ENCODE measurements around the gene NLRP7.
"Not testable (repeated sequence)": the region's sequence is repeated elsewhere in the genome, so short reads cannot be mapped to it uniquely, and the experiment has no call there.

NLRP7 gene

DNA sequence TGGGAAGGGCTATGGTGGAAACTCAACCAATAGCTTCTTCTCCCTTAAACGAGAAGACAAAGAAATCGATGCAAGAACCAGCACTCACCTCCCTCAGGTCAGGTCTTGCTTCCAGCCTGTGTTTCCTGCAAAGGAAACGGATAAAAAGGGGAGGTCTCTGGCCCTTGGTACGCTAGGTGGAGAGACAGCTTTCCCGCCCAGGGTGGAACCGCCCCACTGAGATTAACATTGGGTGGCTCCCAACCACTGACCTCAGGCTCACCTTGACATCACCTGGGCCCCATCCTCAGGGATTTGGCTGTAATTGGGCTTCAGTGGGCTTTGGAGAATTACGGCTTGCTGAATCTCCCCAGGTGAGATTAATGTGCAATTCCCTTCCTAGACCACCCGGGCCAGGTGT lies at the start of gene NLRP7:
Gene NLRP7 (minus strand): TSS at position 150 of the 400 bp plus-strand sequence.
- H3K4me3 ChIP-seq (ENCODE audit: control insufficient read depth, low read depth, low read length): no peak within 1 kb of the TSS
- DNase-seq (ENCODE audit: low read depth): no peak
- TF ChIP-seq, protein P1, sequence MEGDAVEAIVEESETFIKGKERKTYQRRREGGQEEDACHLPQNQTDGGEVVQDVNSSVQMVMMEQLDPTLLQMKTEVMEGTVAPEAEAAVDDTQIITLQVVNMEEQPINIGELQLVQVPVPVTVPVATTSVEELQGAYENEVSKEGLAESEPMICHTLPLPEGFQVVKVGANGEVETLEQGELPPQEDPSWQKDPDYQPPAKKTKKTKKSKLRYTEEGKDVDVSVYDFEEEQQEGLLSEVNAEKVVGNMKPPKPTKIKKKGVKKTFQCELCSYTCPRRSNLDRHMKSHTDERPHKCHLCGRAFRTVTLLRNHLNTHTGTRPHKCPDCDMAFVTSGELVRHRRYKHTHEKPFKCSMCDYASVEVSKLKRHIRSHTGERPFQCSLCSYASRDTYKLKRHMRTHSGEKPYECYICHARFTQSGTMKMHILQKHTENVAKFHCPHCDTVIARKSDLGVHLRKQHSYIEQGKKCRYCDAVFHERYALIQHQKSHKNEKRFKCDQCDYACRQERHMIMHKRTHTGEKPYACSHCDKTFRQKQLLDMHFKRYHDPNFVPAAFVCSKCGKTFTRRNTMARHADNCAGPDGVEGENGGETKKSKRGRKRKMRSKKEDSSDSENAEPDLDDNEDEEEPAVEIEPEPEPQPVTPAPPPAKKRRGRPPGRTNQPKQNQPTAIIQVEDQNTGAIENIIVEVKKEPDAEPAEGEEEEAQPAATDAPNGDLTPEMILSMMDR (conservative IDR thresholded peaks at IDR 0.05; ENCODE audit: control insufficient read depth, insufficient read depth, low read depth, low read length): no peak

DNA sequence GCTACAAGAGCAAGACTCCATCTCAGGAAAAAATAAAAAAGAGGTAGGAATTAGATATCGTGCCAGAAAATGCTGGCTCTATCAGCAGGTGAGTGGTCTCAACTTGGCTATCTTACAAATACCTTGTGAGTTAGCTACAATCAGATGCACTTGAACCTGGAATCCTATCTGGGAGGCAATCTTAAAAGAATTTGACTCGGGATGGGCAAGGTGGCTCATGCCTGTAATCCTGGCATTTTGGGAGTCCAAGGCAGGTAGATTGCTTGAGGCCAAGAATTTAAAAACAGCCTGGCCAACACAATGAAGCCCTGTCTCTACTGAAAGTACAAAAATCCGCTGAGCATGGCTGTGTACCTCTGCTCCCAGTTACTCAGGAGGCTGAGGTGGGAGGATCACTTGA lies 48.2 kb upstream of the NLRP7 start:
- TF ChIP-seq, protein P1 (conservative IDR thresholded peaks at IDR 0.05; ENCODE audit: control insufficient read depth, insufficient read depth, low read depth, low read length): no peak
- DNase-seq (ENCODE audit: low read depth): no peak
- H3K4me3 ChIP-seq (ENCODE audit: control insufficient read depth, low read depth, low read length): no peak overlapping the region

DNA sequence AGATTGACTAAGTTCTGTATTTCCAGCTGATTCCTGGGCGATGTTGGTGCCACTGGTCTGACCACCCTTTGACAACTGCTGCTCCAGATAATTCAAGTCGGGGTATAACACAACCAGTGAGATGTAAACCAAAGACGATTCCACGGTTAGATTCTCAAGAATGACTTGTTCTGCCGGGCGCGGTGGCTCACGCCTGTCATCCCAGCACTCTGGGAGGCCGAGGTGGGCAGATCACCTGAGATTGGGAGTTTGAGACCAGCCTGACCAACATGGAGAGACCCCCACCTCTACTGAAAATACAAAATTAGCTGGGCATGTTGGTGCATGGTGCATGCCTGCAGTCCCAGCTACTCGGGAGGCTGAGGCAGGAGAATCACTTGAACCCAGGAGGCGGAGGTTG lies 42.2 kb upstream of the NLRP7 start:
- H3K4me3 ChIP-seq (ENCODE audit: control insufficient read depth, low read depth, low read length); DNase-seq (ENCODE audit: low read depth): not testable (repeated sequence)

DNA sequence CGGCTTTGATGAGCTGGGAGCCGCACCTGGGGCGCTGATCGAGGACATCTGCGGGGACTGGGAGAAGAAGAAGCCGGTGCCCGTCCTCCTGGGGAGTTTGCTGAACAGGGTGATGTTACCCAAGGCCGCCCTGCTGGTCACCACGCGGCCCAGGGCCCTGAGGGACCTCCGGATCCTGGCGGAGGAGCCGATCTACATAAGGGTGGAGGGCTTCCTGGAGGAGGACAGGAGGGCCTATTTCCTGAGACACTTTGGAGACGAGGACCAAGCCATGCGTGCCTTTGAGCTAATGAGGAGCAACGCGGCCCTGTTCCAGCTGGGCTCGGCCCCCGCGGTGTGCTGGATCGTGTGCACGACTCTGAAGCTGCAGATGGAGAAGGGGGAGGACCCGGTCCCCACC lies 35.2 kb upstream of the NLRP7 start:
- not testable (repeated sequence) for H3K4me3 ChIP-seq (ENCODE audit: control insufficient read depth, low read depth, low read length); DNase-seq (ENCODE audit: low read depth)

- not testable (repeated sequence) for DNase-seq (ENCODE audit: low read depth); H3K4me3 ChIP-seq (ENCODE audit: control insufficient read depth, low read depth, low read length)
Observed at GRCh38 chr19:54973229-54974090, 26.1 kb upstream of the NLRP7 start.

DNA sequence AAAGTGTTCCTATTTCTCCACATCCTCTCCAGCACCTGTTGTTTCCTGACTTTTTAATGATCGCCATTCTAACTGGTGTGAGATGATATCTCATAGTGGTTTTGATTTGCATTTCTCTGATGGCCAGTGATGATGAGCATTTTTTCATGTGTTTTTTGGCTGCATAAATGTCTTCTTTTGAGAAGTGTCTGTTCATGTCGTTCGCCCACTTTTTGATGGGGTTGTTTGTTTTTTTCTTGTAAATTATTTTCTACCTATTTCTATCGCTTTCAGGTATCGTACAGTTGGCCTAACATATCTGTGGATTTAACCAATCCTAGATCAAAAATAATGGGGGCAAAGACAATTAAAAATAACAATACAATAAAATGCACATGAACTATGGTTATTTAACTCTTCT lies 24.1 kb upstream of the NLRP7 start:
- not testable (repeated sequence) for H3K4me3 ChIP-seq (ENCODE audit: control insufficient read depth, low read depth, low read length); DNase-seq (ENCODE audit: low read depth)

DNA sequence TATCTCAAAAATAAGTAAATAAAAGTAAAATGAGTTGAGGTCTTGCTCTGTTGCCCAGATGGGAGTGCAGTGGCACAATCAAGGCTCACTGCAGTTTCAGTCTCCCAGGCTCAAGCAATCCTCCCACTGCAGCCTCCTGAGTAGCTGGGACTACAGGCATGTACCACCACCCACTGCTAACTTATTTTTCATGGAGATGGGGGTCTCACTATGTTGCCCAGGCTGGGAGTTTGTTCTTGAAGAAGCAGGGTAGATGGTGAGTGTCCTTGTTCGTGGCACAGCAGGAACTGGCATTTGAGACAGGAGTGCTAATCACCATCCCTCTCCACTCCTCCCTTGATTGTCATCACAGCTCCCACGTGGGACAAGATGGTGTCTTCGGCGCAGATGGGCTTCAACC lies 22.3 kb upstream of the NLRP7 start:
- no peak for DNase-seq (ENCODE audit: low read depth)
- TF ChIP-seq, protein P1 (conservative IDR thresholded peaks at IDR 0.05; ENCODE audit: control insufficient read depth, insufficient read depth, low read depth, low read length): no peak
- H3K4me3 ChIP-seq (ENCODE audit: control insufficient read depth, low read depth, low read length): no peak overlapping the region

- H3K4me3 ChIP-seq (ENCODE audit: control insufficient read depth, low read depth, low read length): no peak overlapping the region
- no peak for DNase-seq (ENCODE audit: low read depth)
- TF ChIP-seq, protein P1 (conservative IDR thresholded peaks at IDR 0.05; ENCODE audit: control insufficient read depth, insufficient read depth, low read depth, low read length): no peak
Observed at GRCh38 chr19:54967611-54968010, 20.3 kb upstream of the NLRP7 start.

GRCh38 chr19:54965055-54965454 lies 17.7 kb upstream of the NLRP7 start:
- not testable (repeated sequence) for DNase-seq (ENCODE audit: low read depth); H3K4me3 ChIP-seq (ENCODE audit: control insufficient read depth, low read depth, low read length)

All from fibroblast of mammary gland (primary cell).